Tibial nerve (tissue), 4 donors: Measurements from ENCODE around the gene CORO2B.

ENCODE experiments used
- EP300 ChIP-seq, 2 donors: sonication (generic); formaldehyde crosslinking; IDR thresholded peaks; one replicate each; pipeline ENCODE4 v1.6.1; 2017; ENCODE audit warnings: antibody characterized with exemption in 2 of 2, mild to moderate bottlenecking in 1 of 2
- POLR2A ChIP-seq, 2 donors: fragments of 450-650 bp; IDR thresholded peaks; one replicate each; pipeline ENCODE4 v1.6.1; 2017; ENCODE audit warnings: antibody characterized with exemption in 2 of 2, mild to moderate bottlenecking in 2 of 2, moderate library complexity in 2 of 2
- TF ChIP-seq, protein P1 (sequence below), 5 experiments: fragments of 200-600 bp in 3 of 5; fragments of 450-650 bp in 2 of 5; sonication (generic) in 3 of 5; IDR thresholded peaks; one replicate each; pipeline ENCODE4 v1.5.1; 2016 to 2019; ENCODE audit warnings: antibody characterized with exemption in 5 of 5, mild to moderate bottlenecking in 3 of 5, moderate library complexity in 2 of 5

DNA sequence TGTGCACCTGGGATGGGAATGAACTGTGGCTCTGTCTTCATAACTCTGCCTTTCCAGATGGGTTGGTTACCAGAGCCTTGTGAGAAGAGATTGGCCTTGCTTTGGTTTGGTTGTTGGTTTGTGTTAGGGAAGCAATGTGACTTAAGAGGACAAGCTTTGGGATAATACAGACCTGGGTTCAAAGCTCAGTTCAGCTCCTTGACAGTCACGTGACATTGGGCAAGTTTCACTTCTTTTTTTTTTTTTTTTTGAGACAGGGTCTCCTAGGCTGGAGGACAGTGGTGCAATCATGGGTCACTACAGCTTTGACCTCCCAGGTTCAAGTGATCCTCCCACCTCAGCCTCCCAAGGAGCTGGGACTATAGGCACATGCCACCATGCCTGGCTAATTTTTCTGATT, 42.7 kb downstream of the CORO2B start:
- TF ChIP-seq, protein P1, sequence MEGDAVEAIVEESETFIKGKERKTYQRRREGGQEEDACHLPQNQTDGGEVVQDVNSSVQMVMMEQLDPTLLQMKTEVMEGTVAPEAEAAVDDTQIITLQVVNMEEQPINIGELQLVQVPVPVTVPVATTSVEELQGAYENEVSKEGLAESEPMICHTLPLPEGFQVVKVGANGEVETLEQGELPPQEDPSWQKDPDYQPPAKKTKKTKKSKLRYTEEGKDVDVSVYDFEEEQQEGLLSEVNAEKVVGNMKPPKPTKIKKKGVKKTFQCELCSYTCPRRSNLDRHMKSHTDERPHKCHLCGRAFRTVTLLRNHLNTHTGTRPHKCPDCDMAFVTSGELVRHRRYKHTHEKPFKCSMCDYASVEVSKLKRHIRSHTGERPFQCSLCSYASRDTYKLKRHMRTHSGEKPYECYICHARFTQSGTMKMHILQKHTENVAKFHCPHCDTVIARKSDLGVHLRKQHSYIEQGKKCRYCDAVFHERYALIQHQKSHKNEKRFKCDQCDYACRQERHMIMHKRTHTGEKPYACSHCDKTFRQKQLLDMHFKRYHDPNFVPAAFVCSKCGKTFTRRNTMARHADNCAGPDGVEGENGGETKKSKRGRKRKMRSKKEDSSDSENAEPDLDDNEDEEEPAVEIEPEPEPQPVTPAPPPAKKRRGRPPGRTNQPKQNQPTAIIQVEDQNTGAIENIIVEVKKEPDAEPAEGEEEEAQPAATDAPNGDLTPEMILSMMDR (IDR thresholded peaks at IDR 0.05): no peak
- TF ChIP-seq POLR2A (IDR thresholded peaks at IDR 0.05) (no peak), EP300 (IDR thresholded peaks at IDR 0.05) (no peak)
